ENCODE measurements around the gene VENTX. TPM values are rescaled to one million over a fixed set of nuclear protein-coding genes. Genes with fewer than 3 reads are reported as not detected.
"Not testable (repeated sequence)": the region's sequence is repeated elsewhere in the genome, so short reads cannot be mapped to it uniquely, and the experiment has no call there.

VENTX gene
- total RNA-seq, 2 experiments from 2014 or later, result not detected

DNA sequence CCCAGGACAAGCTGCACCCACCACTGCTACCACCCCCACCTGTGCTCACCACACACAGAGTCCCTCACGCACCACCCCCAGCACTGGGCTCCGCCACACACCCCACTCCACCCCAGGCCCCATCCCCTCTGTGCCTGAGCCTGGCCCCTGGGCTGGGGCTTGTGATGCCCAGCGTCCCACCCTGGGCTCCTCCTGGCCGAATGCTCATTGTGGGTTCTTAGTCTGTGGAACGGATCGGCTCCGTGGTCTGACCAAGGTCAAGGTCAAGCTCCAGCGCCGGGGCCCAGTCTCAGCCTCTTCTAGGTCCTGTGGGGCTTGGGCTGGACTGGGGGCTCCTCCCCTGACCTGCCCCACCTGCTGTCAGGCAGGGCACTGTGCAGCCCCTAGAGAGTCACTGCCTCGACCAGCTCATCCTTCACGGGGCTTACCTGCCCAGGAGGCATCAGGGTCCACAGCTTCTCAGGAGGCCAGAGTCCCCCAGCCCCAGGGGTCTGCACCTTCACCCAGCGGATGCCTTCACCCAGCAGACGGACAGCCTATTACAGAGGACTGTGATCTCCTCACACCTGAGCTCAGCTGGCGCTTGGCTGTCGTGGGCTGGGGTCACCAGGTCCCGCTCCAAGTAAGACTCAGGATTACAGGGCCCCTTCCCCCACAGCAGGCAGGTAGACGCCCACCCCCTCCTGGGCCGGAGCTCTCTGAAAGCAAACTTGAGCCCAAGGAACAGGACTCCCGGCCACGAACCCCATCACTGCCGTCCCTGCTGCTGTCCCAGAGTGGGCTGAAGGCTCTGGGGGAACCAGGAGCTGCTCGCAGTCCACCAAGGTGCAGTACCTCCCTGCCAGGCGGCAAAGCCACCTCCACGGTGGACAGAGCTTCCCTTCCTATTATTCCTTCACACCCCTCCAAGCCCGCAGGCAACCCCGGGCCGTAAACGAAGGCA, 22.9 kb upstream of the VENTX start:
- ChIA-PET CTCF (no interaction called here), POLR2A (no interaction called here)
- DNase-seq, result no peak
- Mint-ChIP-seq H3K4me3 (no peak overlapping the region), H3K27me3 (no peaks in the 10 kb centered on the region), H3K4me1 (peaks cover 4% of the 10 kb centered on the region), H3K27ac (no peak overlapping the region), H3K9me3 (no peaks in the 10 kb centered on the region), H3K36me3 (ENCODE audit: low read depth) (no peaks in the 10 kb centered on the region)

DNA sequence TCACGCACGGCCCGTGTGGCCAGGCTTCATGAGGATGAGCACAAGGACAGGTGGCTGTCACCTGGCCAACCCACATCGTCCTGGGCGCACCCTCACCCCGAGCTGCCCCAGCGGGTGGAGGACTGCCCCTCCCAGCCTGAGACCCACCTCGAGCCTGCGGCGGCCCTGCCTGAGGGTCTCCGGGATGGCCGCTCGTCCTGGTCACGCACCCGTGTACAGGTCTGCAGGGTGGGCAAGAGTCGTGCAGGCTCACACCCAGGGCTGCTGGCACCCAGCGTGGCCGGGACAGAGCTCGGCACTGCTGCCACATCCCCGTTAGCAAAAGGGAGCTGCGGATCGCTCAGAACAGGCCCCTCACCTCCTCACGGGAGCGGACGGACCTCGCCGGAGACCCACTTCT, 22.1 kb upstream of the VENTX start:
- CTCF ChIA-PET, result no interaction called here

DNA sequence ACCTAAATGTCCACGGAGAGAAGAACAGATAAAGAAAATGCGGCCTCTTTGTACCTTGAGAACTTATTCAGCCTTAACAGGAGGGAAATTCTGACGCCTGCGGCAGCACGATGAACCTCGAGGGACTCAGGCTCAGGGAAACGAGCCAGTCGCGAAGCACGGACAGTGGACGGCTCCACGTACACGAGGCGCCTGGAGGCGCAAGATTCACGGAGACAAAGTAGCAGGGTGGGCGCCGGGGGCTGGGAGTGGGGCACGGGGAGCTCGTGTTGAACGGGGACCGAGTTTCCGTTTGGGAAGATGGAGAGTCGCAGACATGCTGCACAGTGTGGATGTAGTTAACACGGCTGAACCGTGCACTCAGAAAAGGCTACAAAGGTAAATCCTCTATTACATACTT, 20.9 kb upstream of the VENTX start:
- POLR2A ChIA-PET, result no interaction called here
- H3K4me1 Mint-ChIP-seq, result no peaks in the 10 kb centered on the region

More for the DNA sequence above, 22.1 kb upstream of the VENTX start:
- POLR2A ChIA-PET, result no interaction called here
- no peak for DNase-seq
- Mint-ChIP-seq H3K27ac (no peak overlapping the region), H3K4me1 (peaks cover under 1% of the 10 kb centered on the region), H3K4me3 (no peak overlapping the region), H3K9me3 (no peaks in the 10 kb centered on the region), H3K27me3 (no peaks in the 10 kb centered on the region), H3K36me3 (ENCODE audit: low read depth) (no peaks in the 10 kb centered on the region)

DNA sequence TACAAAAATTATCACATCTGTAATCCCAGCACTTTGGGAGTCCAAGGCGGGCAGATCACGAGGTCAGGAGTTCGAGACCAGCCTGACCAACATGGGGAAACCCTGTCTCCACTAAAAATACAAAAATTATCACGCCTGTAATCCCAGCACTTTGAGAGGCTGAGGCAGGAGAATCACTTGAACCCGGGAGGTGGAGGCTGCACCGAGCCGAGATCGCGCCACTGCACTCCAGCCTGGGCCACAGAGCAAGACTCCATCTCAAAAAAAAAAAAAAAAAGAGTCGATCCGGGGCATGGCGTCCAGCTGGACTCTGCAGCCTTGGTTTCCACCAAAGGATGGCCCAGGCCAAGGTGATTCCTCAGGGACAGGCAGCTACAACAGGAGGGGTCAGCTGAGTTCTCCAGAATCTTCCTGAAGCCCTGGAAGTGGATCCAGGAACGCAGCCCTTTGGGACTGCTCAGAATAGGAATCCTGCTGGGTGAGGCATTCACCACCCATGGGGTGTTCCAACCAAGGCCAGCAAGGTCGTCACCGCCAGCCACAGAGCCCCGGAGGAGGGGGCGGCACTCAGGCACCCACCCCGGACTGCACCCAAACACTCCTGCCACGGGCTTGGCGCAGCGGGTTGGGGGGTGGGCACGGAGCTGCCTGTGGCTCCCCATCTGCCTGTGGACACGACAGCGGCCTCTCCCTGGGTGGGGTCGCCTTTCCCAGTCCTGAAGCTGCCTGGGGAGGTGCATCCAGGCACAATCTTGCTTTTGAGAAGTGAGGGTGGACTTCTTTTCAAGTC, 19.7 kb upstream of the VENTX start:
- POLR2A ChIA-PET, result no interaction called here
- CTCF ChIA-PET, result no interaction called here

More for the DNA sequence above, 20.9 kb upstream of the VENTX start:
- H3K4me3 Mint-ChIP-seq, result no peak overlapping the region
- CTCF ChIA-PET, result no interaction called here
- H3K9me3 Mint-ChIP-seq, result no peaks in the 10 kb centered on the region
- peaks cover 4% of the 10 kb centered on the region for H3K27me3 Mint-ChIP-seq
- H3K36me3 Mint-ChIP-seq (ENCODE audit: low read depth), result no peaks in the 10 kb centered on the region
- H3K27ac Mint-ChIP-seq, result no peak overlapping the region
- no peak for DNase-seq

DNA sequence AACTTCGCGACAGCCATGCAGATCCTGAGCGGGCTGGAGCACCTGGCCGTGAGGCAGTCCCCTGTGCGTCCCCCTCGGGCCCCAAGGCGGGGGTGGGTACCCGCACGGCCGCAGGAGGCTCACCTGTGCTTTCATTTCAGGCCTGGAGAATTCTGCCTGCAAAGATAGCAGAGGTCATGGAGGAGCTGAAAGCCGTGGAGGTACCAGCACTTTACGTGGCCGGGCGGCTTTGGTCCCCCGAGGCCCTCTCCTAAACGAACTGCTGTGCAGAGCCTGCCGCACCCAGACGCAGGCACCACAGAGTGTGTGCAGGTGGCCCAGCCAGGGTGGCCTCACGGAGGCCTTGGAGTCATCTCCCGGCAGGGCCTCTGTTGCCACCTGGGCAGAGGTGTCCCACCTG, 18.8 kb upstream of the VENTX start:
- H3K36me3 Mint-ChIP-seq (ENCODE audit: low read depth), result no peaks in the 10 kb centered on the region
- H3K4me1 Mint-ChIP-seq, result no peaks in the 10 kb centered on the region
- POLR2A ChIA-PET, result no interaction called here
- DNase-seq, result no peak
- no peaks in the 10 kb centered on the region for H3K9me3 Mint-ChIP-seq
- no peak overlapping the region for H3K4me3 Mint-ChIP-seq
- CTCF ChIA-PET, result no interaction called here
- no peak overlapping the region for H3K27ac Mint-ChIP-seq
- H3K27me3 Mint-ChIP-seq, result peaks cover 4% of the 10 kb centered on the region

More for the DNA sequence above, 19.7 kb upstream of the VENTX start:
- DNase-seq, result no peak
- Mint-ChIP-seq H3K27me3 (peaks cover 4% of the 10 kb centered on the region), H3K9me3 (no peaks in the 10 kb centered on the region), H3K27ac (no peak overlapping the region), H3K36me3 (ENCODE audit: low read depth) (no peaks in the 10 kb centered on the region), H3K4me3 (no peak overlapping the region), H3K4me1 (no peaks in the 10 kb centered on the region)

DNA sequence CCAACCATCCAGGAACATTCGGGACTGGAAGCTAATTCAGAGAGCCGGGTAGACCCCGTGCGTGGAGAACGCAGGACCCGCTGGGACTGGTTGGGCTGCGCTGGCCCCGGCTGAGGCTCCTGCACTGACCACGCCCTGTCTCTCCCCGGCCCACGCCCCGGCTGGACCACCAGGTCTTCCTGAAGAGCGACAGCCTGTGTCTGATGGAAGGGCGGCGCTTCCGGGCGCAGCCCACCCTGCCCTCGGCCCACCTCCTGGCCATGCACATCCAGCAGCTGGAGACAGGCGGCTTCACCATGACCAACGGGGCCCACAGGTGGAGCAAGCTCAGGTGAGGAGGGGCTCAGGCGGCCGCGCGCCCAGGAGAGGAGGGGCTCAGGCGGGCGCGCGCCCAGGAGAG, 17.9 kb upstream of the VENTX start:
- ChIA-PET CTCF (no interaction called here), POLR2A (no interaction called here)
- DNase-seq, result no peak
- Mint-ChIP-seq H3K4me3 (no peak overlapping the region), H3K27me3 (peaks cover 4% of the 10 kb centered on the region), H3K4me1 (peaks cover 3% of the 10 kb centered on the region), H3K27ac (no peak overlapping the region), H3K9me3 (no peaks in the 10 kb centered on the region), H3K36me3 (ENCODE audit: low read depth) (no peaks in the 10 kb centered on the region)

DNA sequence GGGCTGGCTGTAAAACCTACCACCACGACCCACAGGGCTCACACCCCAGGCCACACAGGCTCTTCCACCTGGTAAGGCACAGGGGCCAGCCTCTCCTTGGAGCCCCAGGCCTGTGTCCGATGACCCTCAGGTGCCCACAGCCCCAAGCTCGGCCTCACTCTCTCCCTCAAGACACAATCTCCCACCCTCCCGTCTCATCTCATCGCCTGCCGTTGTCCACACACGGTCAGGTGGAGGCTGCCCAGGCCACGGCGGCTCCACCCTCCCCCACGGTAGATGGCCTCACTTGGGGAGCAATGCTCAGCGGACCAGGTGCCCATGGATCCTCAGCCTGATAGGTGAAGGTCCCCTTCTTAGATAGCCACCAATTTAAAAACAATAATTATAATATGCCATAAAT, 16.3 kb upstream of the VENTX start:
- CTCF ChIA-PET, result no interaction called here

DNA sequence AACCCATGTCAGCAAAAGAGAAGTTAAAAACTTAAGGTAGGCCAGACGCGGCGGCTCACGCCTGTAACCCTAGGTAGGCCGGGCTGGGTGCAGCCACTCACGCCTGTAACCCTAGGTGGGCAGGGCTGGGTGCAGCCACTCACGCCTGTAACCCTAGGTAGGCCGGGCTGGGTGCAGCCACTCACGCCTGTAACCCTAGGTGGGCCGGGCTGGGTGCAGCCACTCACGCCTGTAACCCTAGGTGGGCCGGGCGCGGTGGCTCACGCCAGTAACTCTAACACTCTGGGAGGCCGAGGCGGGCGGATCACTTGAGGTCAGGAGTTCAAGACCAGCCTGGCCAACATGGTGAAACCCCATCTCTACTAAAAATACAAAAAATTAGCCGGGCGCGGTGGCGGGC, 15.9 kb upstream of the VENTX start:
- DNase-seq; H3K27me3 Mint-ChIP-seq; H3K27ac Mint-ChIP-seq; CTCF ChIA-PET; H3K36me3 Mint-ChIP-seq (ENCODE audit: low read depth); H3K4me3 Mint-ChIP-seq; POLR2A ChIA-PET; H3K9me3 Mint-ChIP-seq: not testable (repeated sequence)
- H3K4me1 Mint-ChIP-seq, result peaks cover 20% of the 10 kb centered on the region

More for the DNA sequence above, 16.3 kb upstream of the VENTX start:
- H3K9me3 Mint-ChIP-seq, result no peaks in the 10 kb centered on the region
- DNase-seq, result no peak
- no peaks in the 10 kb centered on the region for H3K36me3 Mint-ChIP-seq (ENCODE audit: low read depth)
- peaks cover 4% of the 10 kb centered on the region for H3K27me3 Mint-ChIP-seq
- POLR2A ChIA-PET, result no interaction called here
- H3K4me1 Mint-ChIP-seq, result peaks cover 16% of the 10 kb centered on the region
- no peak overlapping the region for H3K27ac Mint-ChIP-seq
- H3K4me3 Mint-ChIP-seq, result no peak overlapping the region

DNA sequence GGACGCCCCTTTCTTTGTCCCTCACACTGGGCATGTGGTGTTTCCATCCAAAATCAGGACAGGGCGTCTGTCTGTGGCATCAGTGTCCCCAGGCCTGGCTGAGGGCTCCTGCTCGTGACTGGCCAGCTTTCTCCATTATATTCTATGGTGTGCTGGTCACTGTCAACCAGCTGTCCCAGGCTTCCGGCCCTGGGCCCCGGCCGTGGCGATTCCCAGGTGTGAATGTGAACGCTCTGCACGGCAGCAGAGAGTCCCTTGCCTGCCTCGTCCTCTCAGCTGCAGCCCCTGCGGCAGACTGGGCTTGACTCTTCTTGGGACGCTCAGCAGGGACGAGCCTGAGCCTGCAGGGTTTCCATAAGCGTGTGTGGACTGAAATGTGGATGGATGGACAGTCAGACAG, 13.6 kb upstream of the VENTX start:
- POLR2A ChIA-PET, result no interaction called here
- Mint-ChIP-seq H3K9me3 (no peaks in the 10 kb centered on the region), H3K27me3 (peaks cover 24% of the 10 kb centered on the region), H3K36me3 (ENCODE audit: low read depth) (no peaks in the 10 kb centered on the region), H3K27ac (peak overlapping the region; percentile 25), H3K4me1 (peaks cover 27% of the 10 kb centered on the region), H3K4me3 (no peak overlapping the region)
- CTCF ChIA-PET, result interaction anchor here (1.6 kb wide), 1 partner anchor 13 kb away, joined by 3 read pairs; no protein-coding TSS in a partner anchor
- no peak for DNase-seq

DNA sequence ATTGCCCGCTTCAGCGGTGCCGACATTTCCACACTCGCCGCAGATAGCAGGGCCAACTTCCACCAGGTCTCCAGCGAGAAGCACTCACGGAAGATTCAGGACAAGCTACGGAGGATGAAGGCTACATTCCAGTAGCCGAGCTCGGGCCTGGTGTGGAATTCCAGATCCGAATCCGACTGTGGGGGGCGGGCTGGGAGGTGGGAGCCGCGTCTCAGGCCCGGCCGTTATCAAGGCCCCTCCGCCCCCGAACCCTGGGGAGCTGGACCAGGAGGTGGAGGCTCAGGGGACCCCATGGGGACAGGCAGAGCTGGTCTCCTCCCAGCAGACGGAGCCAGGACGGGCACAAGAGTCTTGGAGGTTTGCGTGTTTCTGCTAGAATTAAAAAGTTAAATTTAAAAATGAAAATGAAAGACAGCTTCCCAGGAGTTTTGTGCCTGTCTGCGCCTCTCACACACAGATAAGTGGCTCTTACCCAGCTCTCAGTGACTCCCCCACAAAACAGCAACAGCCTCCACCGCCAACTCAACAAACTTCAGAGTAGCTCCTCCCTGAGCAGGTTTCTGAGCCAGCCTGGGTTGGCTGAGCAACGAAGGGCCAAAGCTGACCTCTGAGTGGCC, 12.8 kb upstream of the VENTX start:
- POLR2A ChIA-PET, result no interaction called here
- no peaks in the 10 kb centered on the region for H3K36me3 Mint-ChIP-seq (ENCODE audit: low read depth)

DNA sequence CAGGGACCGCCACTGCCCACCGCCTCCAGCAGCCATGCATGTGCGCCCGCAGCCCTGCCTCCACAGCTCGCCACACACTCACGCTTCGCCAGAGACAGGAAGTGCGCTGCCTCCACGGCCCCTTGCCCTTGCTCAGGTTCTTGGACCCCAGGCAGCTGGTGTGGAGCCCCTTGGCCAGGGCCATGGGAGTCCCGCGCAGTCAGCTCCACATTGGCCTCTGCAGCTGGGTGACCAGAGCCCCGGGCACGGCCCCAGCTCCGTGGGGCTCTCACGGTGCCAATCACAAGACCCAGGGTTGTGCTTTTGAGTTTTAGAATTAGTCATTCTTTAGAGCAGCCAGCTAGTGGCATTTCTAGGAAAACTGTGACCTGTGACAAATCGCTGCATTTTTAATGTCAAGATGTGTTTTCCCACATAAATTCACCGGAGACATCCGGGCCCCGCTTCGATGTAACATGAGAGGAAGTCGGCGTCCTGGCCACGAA, 11.9 kb upstream of the VENTX start:
- Mint-ChIP-seq H3K4me1 (peaks cover 30% of the 10 kb centered on the region), H3K27me3 (peaks cover 32% of the 10 kb centered on the region), H3K4me3 (peak overlapping the region; percentile 62), H3K36me3 (ENCODE audit: low read depth) (no peaks in the 10 kb centered on the region), H3K27ac (peak overlapping the region; percentile 82), H3K9me3 (no peaks in the 10 kb centered on the region)
- DNase-seq, result peak; percentile 24
- ChIA-PET POLR2A (no interaction called here), CTCF (interaction anchor here (0.7 to 1.3 kb wide), 3 partner anchors 8 to 213 kb away, joined by 3 read pairs; no protein-coding TSS in a partner anchor)

More for the DNA sequence above, 12.8 kb upstream of the VENTX start:
- peaks cover 30% of the 10 kb centered on the region for H3K4me1 Mint-ChIP-seq
- peak overlapping the region; percentile 62 for H3K4me3 Mint-ChIP-seq
- H3K27me3 Mint-ChIP-seq, result peaks cover 30% of the 10 kb centered on the region
- peak overlapping the region; percentile 68 for H3K27ac Mint-ChIP-seq
- no peaks in the 10 kb centered on the region for H3K9me3 Mint-ChIP-seq
- DNase-seq, result no peak
- CTCF ChIA-PET, result interaction anchor here (0.7 to 1.6 kb wide), 6 partner anchors 9 to 214 kb away, joined by 3 read pairs; no protein-coding TSS in a partner anchor

DNA sequence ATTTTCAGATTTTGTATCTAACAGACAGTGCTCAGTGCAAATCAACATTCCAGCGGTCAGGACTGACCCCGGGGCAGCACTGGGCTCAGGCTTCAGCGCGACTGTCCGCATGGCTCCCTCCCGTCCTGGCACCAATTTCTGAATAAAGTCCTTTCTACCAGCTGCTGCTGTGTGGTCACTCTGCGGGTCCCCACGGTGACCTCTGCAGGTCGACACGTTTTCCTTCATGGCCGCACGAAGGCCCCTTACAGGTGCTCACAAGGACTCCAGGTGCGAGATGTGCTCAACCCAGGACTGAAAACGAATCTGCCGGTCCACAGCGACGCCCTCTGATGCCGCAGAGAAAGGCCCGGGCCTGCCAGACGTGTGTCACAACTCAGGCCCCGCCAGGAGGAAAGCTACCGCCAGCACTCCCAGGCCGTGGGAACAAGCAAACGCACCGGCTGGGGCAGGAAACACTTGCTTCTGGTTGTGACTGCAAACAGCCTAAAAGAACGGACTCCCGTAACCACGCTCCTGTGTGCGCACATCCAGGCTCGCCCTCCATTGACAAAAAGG, 11.3 kb upstream of the VENTX start:
- peak overlapping the region; percentile 82 for H3K27ac Mint-ChIP-seq
- CTCF ChIA-PET, result interaction anchor here (0.9 to 1.1 kb wide), 2 partner anchors 28 to 81 kb away, joined by 3 to 4 read pairs; no protein-coding TSS in a partner anchor
- DNase-seq, result peak; percentile 32
- H3K27me3 Mint-ChIP-seq, result peaks cover 31% of the 10 kb centered on the region
- no peaks in the 10 kb centered on the region for H3K9me3 Mint-ChIP-seq
- peak overlapping the region; percentile 62 for H3K4me3 Mint-ChIP-seq
- no peaks in the 10 kb centered on the region for H3K36me3 Mint-ChIP-seq (ENCODE audit: low read depth)
- H3K4me1 Mint-ChIP-seq, result peaks cover 30% of the 10 kb centered on the region
- POLR2A ChIA-PET, result no interaction called here
